ENCODE data around the gene BRCA1. TPM values are rescaled to one million over a fixed set of nuclear protein-coding genes. Genes with fewer than 3 reads are reported as not detected.

Gene BRCA1
- total RNA-seq, result 4.2 and 34.9 TPM in 2 replicates

GRCh38 chr17:43125133-43125966, at the start of gene BRCA1:
Gene BRCA1, minus strand, starts transcription at chr17:43125364. Its CDS starts 1,268 bp downstream, at chr17:43124096.

GRCh38 chr17:43170766-43171585, 45.8 kb upstream of the BRCA1 start, which contains the start of gene NBR1:
Gene NBR1, plus strand, starts transcription at chr17:43171214. Its CDS starts 4,586 bp downstream, at chr17:43175800.

GRCh38 chr17:43024407-43025289, 100.5 kb downstream of the BRCA1 start, which contains the start of gene RND2:
Gene RND2, plus strand, starts transcription at chr17:43025231. Its CDS starts 117 bp downstream, at chr17:43025348.

GRCh38 chr17:43021741-43022512, 103.2 kb downstream of the BRCA1 start, which contains the start of gene VAT1:
Gene VAT1, minus strand, starts transcription at chr17:43022385. Its CDS starts 63 bp downstream, at chr17:43022322.

GRCh38 chr17:43006639-43007551, 118.3 kb downstream of the BRCA1 start, which contains the start of gene IFI35:
Gene IFI35, plus strand, starts transcription at chr17:43006784. Its CDS starts 164 bp downstream, at chr17:43006948.

GRCh38 chr17:42997984-42998938, 126.9 kb downstream of the BRCA1 start, which contains the start of gene RPL27:
Gene RPL27, plus strand, starts transcription at chr17:42998419. Its CDS starts 332 bp downstream, at chr17:42998751.

Small RNA genes lying within 50 kb of the gene (small RNA-seq; reads per million reads assigned to genes)
- gene AC060780.2 (ENCODE audit: low replicate concordance), result not detected
- gene AC060780.3 (ENCODE audit: low replicate concordance), result not detected
- gene AC135721.1 (ENCODE audit: low replicate concordance), result not detected

Other genes with a start within 250 kb of the BRCA1 start
- not detected in 2 replicates for gene G6PC1, start 224.6 kb downstream of the BRCA1 start, total RNA-seq
- gene AARSD1, start 160.9 kb downstream of the BRCA1 start, total RNA-seq, result 16.0 and 17.3 TPM in 2 replicates
- gene PTGES3L, start 145.3 kb downstream of the BRCA1 start, total RNA-seq, result 0.66 and 1.9 TPM in 2 replicates
- 10.7 and 12.0 TPM in 2 replicates for gene RUNDC1, start 144.8 kb downstream of the BRCA1 start, total RNA-seq
- 633 and 1,027 TPM in 2 replicates for gene RPL27, start 126.9 kb downstream of the BRCA1 start, total RNA-seq
- gene IFI35, start 118.6 kb downstream of the BRCA1 start, total RNA-seq, result 21.8 and 23.9 TPM in 2 replicates
- gene VAT1, start 103.0 kb downstream of the BRCA1 start, total RNA-seq, result 314 and 543 TPM in 2 replicates
- gene RND2, start 100.1 kb downstream of the BRCA1 start, total RNA-seq, result under 0.01 and 0.88 TPM in 2 replicates
- gene NBR1, start 45.9 kb upstream of the BRCA1 start, total RNA-seq, result 95.2 and 109 TPM in 2 replicates
- gene TMEM106A, start 86.5 kb upstream of the BRCA1 start, total RNA-seq, result 9.8 and 11.7 TPM in 2 replicates
- not detected in 2 replicates for gene CCDC200, start 103.3 kb upstream of the BRCA1 start, total RNA-seq
- gene RNU2-1, start 108.6 kb upstream of the BRCA1 start, total RNA-seq, result not detected in 2 replicates